D341Med (cell line): ENCODE data around the gene LGALS9B.
"Not testable (repeated sequence)": the region's sequence is repeated elsewhere in the genome, so short reads cannot be mapped to it uniquely, and the experiment has no call there.

Experiments
- DNase-seq: peaks from one replicate; pipeline ENCODE4 v3.0.0; 2012; ENCODE audit warnings: low spot score

The LGALS9B gene

DNA sequence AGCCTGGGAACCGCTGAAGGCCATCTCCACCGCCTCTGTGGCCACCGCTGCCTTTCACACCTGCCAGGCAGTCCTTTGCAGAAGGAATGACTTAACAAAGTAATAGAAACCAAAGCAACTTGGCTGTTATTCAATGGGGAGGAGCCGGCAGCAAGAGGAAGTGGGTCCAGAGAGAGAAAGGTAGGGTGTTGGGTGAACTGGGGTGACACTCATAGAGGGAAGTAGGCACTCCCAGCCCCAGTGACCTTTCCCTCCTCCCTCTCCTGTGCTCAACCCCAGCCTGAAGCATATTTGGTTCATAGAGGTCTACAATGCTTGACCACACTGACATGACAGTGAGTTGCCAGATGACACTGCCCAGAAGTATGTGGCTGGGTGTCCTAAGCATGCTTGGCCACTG, at the start of gene LGALS9B:
Gene LGALS9B, minus strand, starts transcription at position 93 of the 400 bp plus-strand sequence. Its CDS starts 69 bp downstream, at position 24.
- DNase-seq: not testable (repeated sequence)

DNA sequence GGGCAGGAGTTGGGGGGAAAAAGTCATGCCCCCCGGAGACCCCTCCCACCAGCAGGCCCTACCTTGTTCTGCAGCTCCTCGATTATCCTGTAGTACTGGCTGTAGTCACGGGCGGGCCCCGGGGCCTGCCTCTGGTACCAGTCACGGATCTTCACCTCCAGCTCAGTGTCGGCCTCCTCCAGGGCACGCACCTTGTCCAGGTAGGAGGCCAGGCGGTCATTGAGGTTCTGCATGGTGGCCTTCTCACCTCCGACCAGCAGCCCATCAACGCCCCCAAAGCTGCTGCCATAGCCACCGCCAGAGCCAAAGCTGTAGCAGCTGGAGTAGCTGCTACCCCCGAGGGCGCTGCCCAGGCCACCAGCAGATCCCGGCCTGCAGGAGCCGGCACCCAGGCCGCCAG, 49.6 kb upstream of the LGALS9B start:
- not testable (repeated sequence) for DNase-seq

DNA sequence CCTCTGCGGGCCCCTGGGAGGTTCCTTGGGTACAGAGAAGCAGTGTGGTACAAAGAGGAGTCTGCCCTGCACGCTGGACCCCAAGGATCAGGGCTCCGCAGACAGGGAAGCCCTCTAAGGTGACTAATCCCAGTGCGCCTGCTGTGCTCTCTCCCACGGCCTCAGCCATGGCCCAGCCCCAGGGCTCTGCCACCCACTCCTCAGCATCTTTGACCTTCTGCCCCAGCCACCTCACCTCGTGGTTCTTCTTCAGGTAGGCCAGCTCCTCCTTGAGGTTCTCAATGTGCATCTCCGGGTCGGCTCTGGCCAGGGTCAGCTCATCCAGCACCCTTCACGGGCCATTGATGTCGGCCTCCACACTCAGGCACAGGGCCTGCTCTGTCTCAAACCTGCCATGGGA, 47.8 kb upstream of the LGALS9B start:
- DNase-seq: not testable (repeated sequence)

GRCh38 chr17:20513539-20513938, 46.2 kb upstream of the LGALS9B start:
- not testable (repeated sequence) for DNase-seq

- DNase-seq: not testable (repeated sequence)
Measured at GRCh38 chr17:20512378-20512777, 45.0 kb upstream of the LGALS9B start.

DNA sequence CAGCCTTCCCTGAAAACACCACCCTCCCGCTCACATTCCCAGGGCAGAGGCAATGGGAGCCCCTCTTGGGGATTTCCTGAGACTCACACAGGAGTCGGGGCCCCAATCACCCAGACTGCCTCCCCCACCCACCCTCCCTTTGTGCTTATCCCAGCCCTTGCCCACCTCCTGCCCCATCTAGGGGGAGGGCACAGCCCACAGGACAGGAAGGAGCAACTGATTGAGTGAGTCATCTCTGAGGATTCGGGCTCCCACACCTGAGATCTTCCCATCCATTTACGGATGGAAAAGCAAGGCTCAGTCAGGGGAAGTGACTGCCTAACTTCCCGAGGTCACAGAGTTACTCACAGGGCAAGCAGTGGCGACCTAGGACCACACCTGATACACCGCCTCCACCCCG, 44.4 kb upstream of the LGALS9B start:
- DNase-seq: not testable (repeated sequence)

- not testable (repeated sequence) for DNase-seq
Measured at GRCh38 chr17:20505333-20505732, 38.0 kb upstream of the LGALS9B start.

GRCh38 chr17:20504388-20505066, 37.2 kb upstream of the LGALS9B start:
- not testable (repeated sequence) for DNase-seq

DNA sequence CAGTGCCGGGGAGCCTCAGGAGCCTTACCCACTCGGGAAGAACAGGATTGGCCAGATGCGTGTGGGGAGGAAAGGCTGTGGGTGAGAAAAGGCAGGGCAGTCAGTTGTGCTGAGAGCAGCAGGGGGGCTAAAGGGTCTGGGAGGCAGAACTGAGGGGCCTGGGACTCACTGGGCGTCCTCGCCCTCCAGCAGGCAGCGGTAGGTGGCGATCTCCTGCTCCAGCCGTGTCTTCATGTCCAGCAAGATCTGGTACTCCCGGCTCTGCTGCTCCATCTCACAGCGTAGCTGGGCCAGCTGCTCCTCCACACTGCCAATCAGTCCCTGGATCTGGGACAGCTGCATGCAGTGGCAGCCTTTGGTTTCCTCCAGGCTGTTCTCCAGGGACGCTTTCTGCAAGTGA, 34.6 kb upstream of the LGALS9B start:
- not testable (repeated sequence) for DNase-seq

DNA sequence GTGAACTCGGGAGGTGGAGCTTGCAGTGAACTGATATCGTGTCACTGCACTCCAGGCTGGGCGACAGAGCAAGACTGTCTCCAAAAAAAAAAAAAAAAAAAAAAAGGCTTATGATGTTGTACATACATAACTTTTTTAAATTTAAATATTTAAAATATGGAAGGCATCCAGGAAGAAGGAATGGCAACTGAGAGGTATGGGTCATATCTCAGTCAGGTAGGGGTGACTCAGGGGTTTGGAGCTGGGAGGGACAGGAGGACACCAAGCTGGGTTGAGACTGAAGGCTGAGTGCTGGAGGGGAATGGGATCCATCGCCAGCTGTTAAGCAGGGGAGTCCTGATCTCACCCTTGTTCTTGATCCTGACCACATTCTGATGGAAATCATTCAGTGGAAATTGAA, 33.0 kb upstream of the LGALS9B start:
- DNase-seq: not testable (repeated sequence)

DNA sequence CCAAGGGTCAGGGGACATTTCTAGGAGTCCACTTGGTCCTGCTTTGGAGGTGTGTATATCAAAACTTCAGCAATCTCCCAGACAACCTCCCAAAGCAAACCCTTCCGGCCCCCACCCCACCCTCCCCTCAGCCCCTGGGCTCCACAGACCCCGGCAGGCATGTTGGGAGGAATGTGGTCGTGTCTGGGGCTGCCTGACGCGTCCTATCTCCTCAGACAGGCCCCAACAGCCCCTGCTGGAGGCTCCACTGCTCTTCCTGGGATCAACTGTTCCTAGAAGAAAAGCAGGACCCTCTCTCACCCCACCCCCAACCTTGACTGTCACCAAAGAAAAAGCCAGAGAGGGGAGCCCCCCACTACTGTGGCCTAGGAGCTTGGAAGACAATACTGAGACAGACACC, 28.1 kb upstream of the LGALS9B start:
- DNase-seq: not testable (repeated sequence)

GRCh38 chr17:20494735-20495134, 27.4 kb upstream of the LGALS9B start:
- DNase-seq: not testable (repeated sequence)

GRCh38 chr17:20494147-20494546, 26.8 kb upstream of the LGALS9B start:
- not testable (repeated sequence) for DNase-seq

DNA sequence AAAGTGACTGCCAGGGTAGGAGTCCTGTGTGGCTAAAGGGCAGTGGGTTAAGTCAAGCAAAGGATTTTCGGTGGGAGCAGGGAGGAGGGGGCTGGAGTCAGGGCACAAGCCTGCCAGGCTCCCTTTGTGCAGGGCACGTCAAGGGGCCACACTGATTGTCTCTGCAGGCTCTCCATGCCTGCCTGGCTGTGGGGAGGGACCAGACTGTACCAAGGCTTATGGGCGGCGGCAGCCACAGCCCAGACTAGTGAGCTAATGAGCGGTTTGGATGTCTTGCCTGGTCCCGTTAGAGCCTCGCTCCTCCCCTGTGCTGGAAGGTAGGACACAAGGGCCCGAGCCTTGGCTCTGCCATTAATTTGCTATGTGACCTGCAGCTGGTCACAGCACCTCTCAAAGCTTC, 25.6 kb upstream of the LGALS9B start:
- not testable (repeated sequence) for DNase-seq

DNA sequence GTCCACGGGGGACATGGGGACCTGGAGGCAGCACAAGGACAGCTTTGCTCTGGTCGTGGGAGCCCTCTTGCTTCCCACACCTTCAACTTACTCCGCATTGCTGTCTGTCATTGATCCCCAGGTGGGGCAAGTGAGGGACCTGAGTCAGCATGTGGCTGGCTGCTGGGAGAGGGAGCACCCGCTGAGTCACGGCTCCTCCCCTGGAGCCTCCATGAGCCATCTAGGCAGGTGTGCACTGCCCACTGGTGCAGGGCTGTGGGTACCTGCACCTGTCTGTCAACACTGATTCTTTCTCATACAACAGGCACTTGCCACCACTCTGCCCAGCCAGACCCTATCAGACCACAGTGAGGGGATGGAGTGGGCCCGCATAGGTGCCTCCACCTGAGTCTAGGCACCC, 24.8 kb upstream of the LGALS9B start:
- DNase-seq: not testable (repeated sequence)

- not testable (repeated sequence) for DNase-seq
Measured at GRCh38 chr17:20484930-20485329, 17.6 kb upstream of the LGALS9B start.

- DNase-seq: not testable (repeated sequence)
Measured at GRCh38 chr17:20479889-20480591, 12.7 kb upstream of the LGALS9B start.

DNA sequence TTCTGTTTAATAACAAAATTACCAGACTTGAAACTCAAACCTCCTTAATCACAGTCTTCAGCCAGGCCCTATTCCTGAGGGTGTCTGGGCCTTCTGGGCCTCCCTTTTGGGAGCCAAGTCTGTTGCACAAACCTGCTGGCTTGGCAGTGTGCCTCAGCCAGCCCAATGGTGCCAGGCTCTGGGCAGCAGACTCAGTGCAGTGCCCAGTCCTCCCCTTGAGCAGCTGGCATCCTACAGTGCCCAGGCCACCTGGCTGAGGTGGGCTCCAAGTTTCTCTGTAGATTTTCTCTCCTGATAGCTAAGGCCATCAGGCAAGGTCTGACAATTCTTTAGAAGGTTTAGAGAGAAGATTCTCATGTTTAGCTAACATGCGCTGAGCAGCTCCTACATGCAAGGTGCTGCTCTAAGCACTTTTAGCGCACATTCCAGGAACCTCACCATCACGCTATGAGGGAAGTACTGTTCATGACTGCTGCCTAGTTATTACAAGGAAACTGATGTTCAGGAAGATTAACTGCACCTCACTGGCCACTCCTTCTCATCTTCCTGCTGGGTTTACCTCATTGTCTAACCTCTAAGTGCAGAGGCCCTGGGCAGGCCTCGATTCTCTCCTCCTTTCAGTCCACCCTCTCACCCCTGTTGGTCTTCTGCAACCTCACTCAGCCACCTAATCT, 10.2 kb upstream of the LGALS9B start:
- DNase-seq: not testable (repeated sequence)

DNA sequence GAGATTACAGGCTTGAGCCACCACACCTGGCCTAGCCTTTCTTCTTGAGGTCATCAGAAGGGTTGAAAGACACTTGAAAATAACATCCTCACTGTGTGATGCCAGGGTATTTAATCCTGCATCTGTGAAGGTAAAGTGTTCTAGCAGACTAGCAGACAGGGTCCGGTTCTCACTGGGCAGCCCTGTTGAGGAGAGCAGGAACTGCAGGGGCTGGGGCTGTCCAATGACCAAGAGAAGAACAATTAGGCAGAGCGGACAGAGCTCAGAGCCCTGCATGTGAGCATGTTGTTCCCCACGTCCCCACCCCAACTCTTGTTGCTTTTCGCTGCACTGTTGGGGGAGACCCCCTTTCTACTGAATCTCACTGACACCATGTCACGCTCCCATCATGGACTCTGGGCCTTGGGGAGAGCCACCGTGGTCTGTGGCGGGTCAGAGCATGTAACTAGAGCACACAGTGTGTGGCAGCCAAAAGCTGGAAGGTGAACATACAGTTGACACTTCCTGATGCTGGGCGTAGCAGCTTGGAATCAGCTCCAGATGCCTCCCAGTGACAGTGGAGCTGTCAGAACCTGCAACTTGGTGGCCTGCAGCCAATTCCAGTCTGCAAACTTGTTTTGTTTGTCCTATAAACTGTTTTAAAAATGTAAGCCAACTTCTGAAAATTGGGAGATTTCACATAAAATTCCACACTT, 7.9 kb upstream of the LGALS9B start:
- not testable (repeated sequence) for DNase-seq

- DNase-seq: not testable (repeated sequence)
Measured at GRCh38 chr17:20474081-20474480, 6.7 kb upstream of the LGALS9B start.

DNA sequence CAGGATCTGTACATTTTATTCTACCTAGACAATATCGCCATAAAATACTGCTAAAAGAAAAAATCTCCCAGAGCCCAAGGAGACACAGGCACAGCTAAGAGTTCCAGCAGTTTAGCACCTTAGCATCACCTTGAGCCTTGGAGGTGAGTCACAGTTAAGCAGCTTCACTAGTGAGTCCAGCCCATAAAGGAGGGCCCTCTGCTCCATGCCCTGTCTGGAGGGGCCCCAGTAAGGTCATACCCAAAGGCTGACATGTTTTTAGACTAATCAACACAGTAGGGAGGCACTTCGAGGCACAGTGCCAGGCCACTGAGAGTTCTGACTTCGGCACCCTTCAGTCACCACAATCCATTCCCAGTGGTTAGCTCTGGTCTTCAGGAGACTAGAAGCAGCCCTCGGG, 2.6 kb upstream of the LGALS9B start:
- not testable (repeated sequence) for DNase-seq

DNA sequence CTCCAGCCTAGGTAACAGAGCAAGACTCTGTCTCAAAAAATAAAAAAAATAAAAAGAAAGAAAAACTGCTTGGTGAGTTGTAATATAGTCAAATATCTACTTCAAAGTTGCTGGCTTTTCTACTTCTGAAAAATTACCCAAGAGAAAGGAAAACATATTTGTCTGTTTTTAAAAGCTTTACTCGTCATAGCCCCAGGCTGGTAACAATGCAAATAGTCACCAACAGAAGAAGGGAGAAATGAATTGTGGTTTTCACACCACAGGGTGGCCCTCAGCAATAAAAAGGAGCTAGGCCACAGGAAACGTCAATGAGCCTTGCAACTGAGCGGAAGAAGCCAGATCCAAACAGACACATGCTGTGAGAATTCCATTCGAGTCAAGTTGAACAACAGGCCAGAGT, 1.8 kb upstream of the LGALS9B start:
- DNase-seq: not testable (repeated sequence)
